DOHH2 (cell line): ENCODE measurements around the gene YTHDF2.

Experiments
- CTCF ChIP-seq: fragments of 200-600 bp; sonication (generic); IDR thresholded peaks from one replicate; pipeline ENCODE4 v1.5.1; 2014; ENCODE audit warnings: antibody characterized with exemption, mild to moderate bottlenecking, low read depth, low read length; ENCODE audit not compliant: poor library complexity, severe bottlenecking
- EZH2phosphoT487 ChIP-seq: fragments of 200-600 bp; sonication (generic); IDR thresholded peaks from 2 replicates; pipeline ENCODE4 v1.6.1; 2017; ENCODE audit warnings: borderline replicate concordance, mild to moderate bottlenecking, antibody characterized with exemption, low read length, moderate library complexity, mixed read lengths

- TF ChIP-seq CTCF (no peak), EZH2phosphoT487 (no peak)
Observed at GRCh38 chr1:28720376-28720775, 16.4 kb upstream of the YTHDF2 start.
